ENCODE data around the gene AICDA.

DNA sequence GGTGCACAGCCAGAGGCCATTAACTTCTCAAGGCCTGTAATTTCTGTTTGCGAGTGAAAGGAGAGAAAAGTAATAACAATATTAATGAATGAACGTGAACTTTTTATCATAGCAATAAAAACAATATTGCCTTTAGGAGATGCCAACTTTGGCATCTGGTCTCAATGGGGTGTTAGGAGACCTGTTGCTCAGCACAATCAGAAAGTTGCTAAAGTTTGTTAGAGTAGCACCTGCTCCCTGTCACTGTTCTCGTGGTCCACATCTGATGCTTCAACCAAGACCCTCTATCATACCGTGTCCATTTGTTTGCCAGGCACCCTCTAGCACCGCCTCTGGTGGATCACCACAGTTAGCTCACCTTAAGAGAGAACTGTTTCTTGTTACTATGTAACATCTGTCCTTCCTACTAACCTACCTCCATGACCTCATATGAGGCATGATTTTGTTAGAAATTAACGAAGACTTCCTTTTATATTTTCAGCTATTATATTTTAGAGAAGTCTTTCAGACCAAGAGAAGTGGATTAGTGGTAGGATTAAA lies 59.5 kb downstream of the AICDA start:
- TF ChIP-seq, protein P1, sequence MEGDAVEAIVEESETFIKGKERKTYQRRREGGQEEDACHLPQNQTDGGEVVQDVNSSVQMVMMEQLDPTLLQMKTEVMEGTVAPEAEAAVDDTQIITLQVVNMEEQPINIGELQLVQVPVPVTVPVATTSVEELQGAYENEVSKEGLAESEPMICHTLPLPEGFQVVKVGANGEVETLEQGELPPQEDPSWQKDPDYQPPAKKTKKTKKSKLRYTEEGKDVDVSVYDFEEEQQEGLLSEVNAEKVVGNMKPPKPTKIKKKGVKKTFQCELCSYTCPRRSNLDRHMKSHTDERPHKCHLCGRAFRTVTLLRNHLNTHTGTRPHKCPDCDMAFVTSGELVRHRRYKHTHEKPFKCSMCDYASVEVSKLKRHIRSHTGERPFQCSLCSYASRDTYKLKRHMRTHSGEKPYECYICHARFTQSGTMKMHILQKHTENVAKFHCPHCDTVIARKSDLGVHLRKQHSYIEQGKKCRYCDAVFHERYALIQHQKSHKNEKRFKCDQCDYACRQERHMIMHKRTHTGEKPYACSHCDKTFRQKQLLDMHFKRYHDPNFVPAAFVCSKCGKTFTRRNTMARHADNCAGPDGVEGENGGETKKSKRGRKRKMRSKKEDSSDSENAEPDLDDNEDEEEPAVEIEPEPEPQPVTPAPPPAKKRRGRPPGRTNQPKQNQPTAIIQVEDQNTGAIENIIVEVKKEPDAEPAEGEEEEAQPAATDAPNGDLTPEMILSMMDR (IDR thresholded peaks at IDR 0.05; ENCODE audit: low read depth, low read length, missing input control), result no peak
- TF ChIP-seq, protein P2, sequence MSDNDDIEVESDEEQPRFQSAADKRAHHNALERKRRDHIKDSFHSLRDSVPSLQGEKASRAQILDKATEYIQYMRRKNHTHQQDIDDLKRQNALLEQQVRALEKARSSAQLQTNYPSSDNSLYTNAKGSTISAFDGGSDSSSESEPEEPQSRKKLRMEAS (IDR thresholded peaks at IDR 0.05), result no peak
- TF ChIP-seq SP1 (IDR thresholded peaks at IDR 0.05) (no peak), YY1 (IDR thresholded peaks at IDR 0.05) (no peak), FOXA1 (IDR thresholded peaks at IDR 0.05) (no peak), RXRA (IDR thresholded peaks at IDR 0.05) (no peak), EGR1 (IDR thresholded peaks at IDR 0.05; ENCODE audit: low read depth in 2 of 2) (no peak)
- TF ChIP-seq, protein P3, sequence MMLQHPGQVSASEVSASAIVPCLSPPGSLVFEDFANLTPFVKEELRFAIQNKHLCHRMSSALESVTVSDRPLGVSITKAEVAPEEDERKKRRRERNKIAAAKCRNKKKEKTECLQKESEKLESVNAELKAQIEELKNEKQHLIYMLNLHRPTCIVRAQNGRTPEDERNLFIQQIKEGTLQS (IDR thresholded peaks at IDR 0.05), result no peak
- TF ChIP-seq, protein P4, sequence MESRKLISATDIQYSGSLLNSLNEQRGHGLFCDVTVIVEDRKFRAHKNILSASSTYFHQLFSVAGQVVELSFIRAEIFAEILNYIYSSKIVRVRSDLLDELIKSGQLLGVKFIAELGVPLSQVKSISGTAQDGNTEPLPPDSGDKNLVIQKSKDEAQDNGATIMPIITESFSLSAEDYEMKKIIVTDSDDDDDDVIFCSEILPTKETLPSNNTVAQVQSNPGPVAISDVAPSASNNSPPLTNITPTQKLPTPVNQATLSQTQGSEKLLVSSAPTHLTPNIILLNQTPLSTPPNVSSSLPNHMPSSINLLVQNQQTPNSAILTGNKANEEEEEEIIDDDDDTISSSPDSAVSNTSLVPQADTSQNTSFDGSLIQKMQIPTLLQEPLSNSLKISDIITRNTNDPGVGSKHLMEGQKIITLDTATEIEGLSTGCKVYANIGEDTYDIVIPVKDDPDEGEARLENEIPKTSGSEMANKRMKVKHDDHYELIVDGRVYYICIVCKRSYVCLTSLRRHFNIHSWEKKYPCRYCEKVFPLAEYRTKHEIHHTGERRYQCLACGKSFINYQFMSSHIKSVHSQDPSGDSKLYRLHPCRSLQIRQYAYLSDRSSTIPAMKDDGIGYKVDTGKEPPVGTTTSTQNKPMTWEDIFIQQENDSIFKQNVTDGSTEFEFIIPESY (IDR thresholded peaks at IDR 0.05), result no peak
